H1 (cell line): ENCODE data around the gene PHC3. TPM values are rescaled to one million over a fixed set of nuclear protein-coding genes. Genes with fewer than 3 reads are reported as not detected.

Experiments used
- EGR1 ChIP-seq: IDR thresholded peaks from 2 replicates; pipeline ENCODE4 v1.6.1; 2011; ENCODE audit warnings: low read depth, low read length, borderline replicate concordance
- MAFK ChIP-seq: IDR thresholded peaks from 2 replicates; pipeline ENCODE4 v1.6.1; 2012; ENCODE audit warnings: low read depth, mild to moderate bottlenecking, improper control_type of control experiment, low read length
- NANOG ChIP-seq: IDR thresholded peaks from 2 replicates; pipeline ENCODE4 v1.6.1; 2011; ENCODE audit warnings: low read length, low read depth, mild to moderate bottlenecking, inconsistent platforms; ENCODE audit not compliant: insufficient read depth, poor library complexity, severe bottlenecking
- RAD21 ChIP-seq, 2 experiments: IDR thresholded peaks in 1 of 2; conservative IDR thresholded peaks in 1 of 2; 2 replicates each; pipeline ENCODE4 v1.6.1; 2011; ENCODE audit warnings: low read depth in 2 of 2, low read length in 2 of 2, improper control_type of control experiment in 1 of 2, inconsistent platforms in 1 of 2, mild to moderate bottlenecking in 1 of 2, moderate library complexity in 1 of 2
- SIX5 ChIP-seq: IDR thresholded peaks from 2 replicates; pipeline ENCODE4 v1.6.1; 2011; ENCODE audit warnings: mild to moderate bottlenecking, low read depth, low read length
- polyA plus RNA-seq, 7 experiments: library from polyadenylated mRNA; depleted of rRNA in 3 of 7; stranded (reverse) in 5 of 7; unstranded in 2 of 7; fragments of >200 nt in 5 of 7; fragments of 200-250 nt in 2 of 7; gene quantifications; 1 replicate in 5 of 7; 2 replicates in 1 of 7; 4 replicates in 1 of 7; pipeline versions ENCODE4 v1.2.1 to v1.2.3, GENCODE V29; 2011 to 2013; ENCODE audit warnings: missing spikeins in 2 of 7, mixed read lengths in 2 of 7
- total RNA-seq: library from RNA; stranded (reverse); fragmentation: NEBNext Ultra II Directional; extraction: Animal tissue kit (Norgen Biotek cat#: 25700); gene quantifications from 2 replicates; pipeline ENCODE4 v1.2.1, GENCODE V29; 2021

PHC3 gene
- total and polyA plus RNA-seq, 2 of the 8 experiments (the other 6 are each of a cell fraction or from before 2014, with no cell fraction given) = 26.4 to 29.2 TPM

- TF ChIP-seq RAD21 (IDR thresholded peaks at IDR 0.05 in 1 of 2, conservative IDR thresholded peaks at IDR 0.05 in 1 of 2; ENCODE audit: low read depth in 2 of 2, low read length in 2 of 2) (no peak), NANOG (no peak), SIX5 (no peak), EGR1 (0 out of 2 replicates have a peak, but pooled peaks have one; percentile 28), MAFK (no peak)
Measured at GRCh38 chr3:170180908-170181885, at the start of gene PHC3 (continued).
